Activated T-cell treated with anti-CD3 and anti-CD28 coated beads for 24 hours (primary cell): ENCODE data around the gene CDK5RAP2.
"Not testable (repeated sequence)": the region's sequence is repeated elsewhere in the genome, so short reads cannot be mapped to it uniquely, and the experiment has no call there.

Source experiments
- DNase-seq: peaks from one replicate; pipeline ENCODE4 v3.0.0-alpha.2; 2020; ENCODE audit warnings: low read depth

The CDK5RAP2 gene

GRCh38 chr9:120465685-120466407 lies 114.1 kb downstream of the CDK5RAP2 start:
- DNase-seq = no peak

GRCh38 chr9:120464887-120465421 lies 115.0 kb downstream of the CDK5RAP2 start:
- no peak for DNase-seq

- DNase-seq = no peak
Observed at GRCh38 chr9:120464176-120464886, 115.6 kb downstream of the CDK5RAP2 start.

- DNase-seq = no peak
Observed at GRCh38 chr9:120463765-120464164, 116.2 kb downstream of the CDK5RAP2 start.

GRCh38 chr9:120461677-120462076 lies 118.3 kb downstream of the CDK5RAP2 start:
- DNase-seq = not testable (repeated sequence)

GRCh38 chr9:120456218-120456617 lies 123.7 kb downstream of the CDK5RAP2 start:
- no peak for DNase-seq

GRCh38 chr9:120454467-120454866 lies 125.5 kb downstream of the CDK5RAP2 start:
- DNase-seq = no peak

- DNase-seq = no peak
Observed at GRCh38 chr9:120453792-120454191, 126.2 kb downstream of the CDK5RAP2 start.

- DNase-seq = no peak
Observed at GRCh38 chr9:120452631-120453030, 127.3 kb downstream of the CDK5RAP2 start.

- DNase-seq = no peak
Observed at GRCh38 chr9:120450916-120451315, 129.1 kb downstream of the CDK5RAP2 start.

GRCh38 chr9:120449566-120449965 lies 130.4 kb downstream of the CDK5RAP2 start:
- DNase-seq = no peak

GRCh38 chr9:120447959-120448500 lies 131.9 kb downstream of the CDK5RAP2 start:
- no peak for DNase-seq

GRCh38 chr9:120446671-120447070 lies 133.3 kb downstream of the CDK5RAP2 start:
- no peak for DNase-seq

GRCh38 chr9:120443976-120444375 lies 136.0 kb downstream of the CDK5RAP2 start:
- DNase-seq = no peak

- DNase-seq = no peak
Observed at GRCh38 chr9:120443489-120443888, 136.5 kb downstream of the CDK5RAP2 start.

- DNase-seq = no peak
Observed at GRCh38 chr9:120442308-120442995, 137.5 kb downstream of the CDK5RAP2 start.

GRCh38 chr9:120441426-120442307 lies 138.3 kb downstream of the CDK5RAP2 start:
- DNase-seq = no peak

- DNase-seq = no peak
Observed at GRCh38 chr9:120440791-120441190, 139.2 kb downstream of the CDK5RAP2 start.

GRCh38 chr9:120439926-120440325 lies 140.0 kb downstream of the CDK5RAP2 start:
- no peak for DNase-seq

GRCh38 chr9:120438836-120439546 lies 141.0 kb downstream of the CDK5RAP2 start:
- no peak for DNase-seq

- no peak for DNase-seq
Observed at GRCh38 chr9:120438111-120438510, 141.9 kb downstream of the CDK5RAP2 start.
